ENCODE measurements around the gene FRY.

FRY gene

GRCh38 chr13:32087955-32088747, 56.6 kb downstream of the FRY start:
- no peak for DNase-seq

GRCh38 chr13:32092496-32092895, 60.9 kb downstream of the FRY start:
- DNase-seq = no peak

- DNase-seq = no peak
Observed at GRCh38 chr13:32093006-32093405, 61.4 kb downstream of the FRY start.

- DNase-seq = no peak
Observed at GRCh38 chr13:32098272-32098671, 66.7 kb downstream of the FRY start.

- DNase-seq = no peak
Observed at GRCh38 chr13:32105653-32106313, 74.2 kb downstream of the FRY start.

- no peak for DNase-seq
Observed at GRCh38 chr13:32107474-32107873, 75.9 kb downstream of the FRY start.

- no peak for DNase-seq
Observed at GRCh38 chr13:32107973-32108372, 76.4 kb downstream of the FRY start.

GRCh38 chr13:32113532-32113931, 82.0 kb downstream of the FRY start:
- no peak for DNase-seq

GRCh38 chr13:32114284-32114950, 82.8 kb downstream of the FRY start:
- no peak for DNase-seq

- DNase-seq = no peak
Observed at GRCh38 chr13:32115066-32115465, 83.5 kb downstream of the FRY start.

GRCh38 chr13:32116210-32116609, 84.6 kb downstream of the FRY start:
- DNase-seq = no peak

GRCh38 chr13:32117001-32117400, 85.4 kb downstream of the FRY start:
- DNase-seq = no peak

GRCh38 chr13:32117701-32118100, 86.1 kb downstream of the FRY start:
- DNase-seq = no peak

GRCh38 chr13:32121316-32121715, 89.7 kb downstream of the FRY start:
- DNase-seq = no peak

- DNase-seq = no peak
Observed at GRCh38 chr13:32124743-32125142, 93.2 kb downstream of the FRY start.

GRCh38 chr13:32125221-32125689, 93.7 kb downstream of the FRY start:
- DNase-seq = no peak

GRCh38 chr13:32125751-32126150, 94.2 kb downstream of the FRY start:
- DNase-seq = no peak

GRCh38 chr13:32126278-32126677, 94.7 kb downstream of the FRY start:
- no peak for DNase-seq

- no peak for DNase-seq
Observed at GRCh38 chr13:32126756-32127155, 95.2 kb downstream of the FRY start.

GRCh38 chr13:32127691-32128090, 96.1 kb downstream of the FRY start:
- no peak for DNase-seq

GRCh38 chr13:32134241-32135055, 102.9 kb downstream of the FRY start:
- no peak for DNase-seq

- DNase-seq = no peak
Observed at GRCh38 chr13:32135056-32135390, 103.4 kb downstream of the FRY start.

- no peak for DNase-seq
Observed at GRCh38 chr13:32135655-32136054, 104.1 kb downstream of the FRY start.

Data from COR-L47 (cell line).